DND-41 (cell line): ENCODE data around the gene IQCE.
"Not testable (repeated sequence)": the region's sequence is repeated elsewhere in the genome, so short reads cannot be mapped to it uniquely, and the experiment has no call there.

ENCODE experiments used
- EZH2 ChIP-seq: IDR thresholded peaks from 3 replicates; pipeline ENCODE4 v1.6.1; 2012; ENCODE audit warnings: borderline replicate concordance, low read depth, mild to moderate bottlenecking, moderate library complexity, low read length, inconsistent platforms; ENCODE audit not compliant: severe bottlenecking
- TF ChIP-seq, protein P1 (sequence below): IDR thresholded peaks from 2 replicates; pipeline ENCODE4 v1.5.1; 2012; ENCODE audit warnings: borderline replicate concordance, low read length, moderate library complexity, mild to moderate bottlenecking; ENCODE audit not compliant: poor library complexity, severe bottlenecking; ENCODE audit errors: extremely low read depth

GRCh38 chr7:2533566-2533965, 25.2 kb upstream of the IQCE start:
- not testable (repeated sequence) for TF ChIP-seq EZH2
- TF ChIP-seq, protein P1, sequence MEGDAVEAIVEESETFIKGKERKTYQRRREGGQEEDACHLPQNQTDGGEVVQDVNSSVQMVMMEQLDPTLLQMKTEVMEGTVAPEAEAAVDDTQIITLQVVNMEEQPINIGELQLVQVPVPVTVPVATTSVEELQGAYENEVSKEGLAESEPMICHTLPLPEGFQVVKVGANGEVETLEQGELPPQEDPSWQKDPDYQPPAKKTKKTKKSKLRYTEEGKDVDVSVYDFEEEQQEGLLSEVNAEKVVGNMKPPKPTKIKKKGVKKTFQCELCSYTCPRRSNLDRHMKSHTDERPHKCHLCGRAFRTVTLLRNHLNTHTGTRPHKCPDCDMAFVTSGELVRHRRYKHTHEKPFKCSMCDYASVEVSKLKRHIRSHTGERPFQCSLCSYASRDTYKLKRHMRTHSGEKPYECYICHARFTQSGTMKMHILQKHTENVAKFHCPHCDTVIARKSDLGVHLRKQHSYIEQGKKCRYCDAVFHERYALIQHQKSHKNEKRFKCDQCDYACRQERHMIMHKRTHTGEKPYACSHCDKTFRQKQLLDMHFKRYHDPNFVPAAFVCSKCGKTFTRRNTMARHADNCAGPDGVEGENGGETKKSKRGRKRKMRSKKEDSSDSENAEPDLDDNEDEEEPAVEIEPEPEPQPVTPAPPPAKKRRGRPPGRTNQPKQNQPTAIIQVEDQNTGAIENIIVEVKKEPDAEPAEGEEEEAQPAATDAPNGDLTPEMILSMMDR, result not testable (repeated sequence)
